ENCODE results near the gene COL23A1. TPM values are rescaled to one million over a fixed set of nuclear protein-coding genes. Genes with fewer than 3 reads are reported as not detected.
"Not testable (repeated sequence)": the region's sequence is repeated elsewhere in the genome, so short reads cannot be mapped to it uniquely, and the experiment has no call there.

COL23A1 gene
- total RNA-seq, 2 donors from 2014 or later = 0.44 to 0.86 TPM

DNA sequence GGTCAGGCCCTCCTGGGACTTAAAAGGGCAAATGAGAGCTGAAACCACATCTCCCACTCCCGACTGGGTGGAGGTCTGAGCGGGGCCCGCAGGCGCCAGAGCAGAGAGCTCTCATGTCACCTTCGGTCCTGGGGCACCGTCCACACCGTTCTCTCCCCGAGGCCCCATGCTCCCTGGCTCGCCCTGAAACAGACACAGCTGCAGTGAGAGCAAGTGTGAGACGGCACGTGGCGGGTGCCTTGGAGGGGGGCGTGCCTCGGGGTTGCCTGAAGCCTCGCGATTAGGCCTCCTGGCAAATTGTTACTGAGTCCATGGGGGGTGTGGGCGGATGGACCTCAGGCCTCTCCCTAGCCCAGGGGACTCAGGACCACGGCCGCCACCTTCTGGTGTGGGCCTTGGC lies 333.4 kb downstream of the COL23A1 start:
- H3K36me3 Mint-ChIP-seq (ENCODE audit: insufficient read depth in 2 of 2) = no peaks in the 10 kb centered on the region
- H3K27me3 Mint-ChIP-seq (ENCODE audit: low read depth) = no peaks in the 10 kb centered on the region
- H3K4me1 Mint-ChIP-seq (ENCODE audit: low read depth) = no peaks in the 10 kb centered on the region
- no peak for ATAC-seq (replicated peaks in 1 of 2)
- H3K9me3 Mint-ChIP-seq = no peaks in the 10 kb centered on the region
- DNase-seq = no peak
- no peak overlapping the region for H3K4me3 Mint-ChIP-seq
- no peak overlapping the region for H3K27ac Mint-ChIP-seq

GRCh38 chr5:178253632-178254031 lies 336.6 kb downstream of the COL23A1 start:
- not testable (repeated sequence) for H3K27me3 Mint-ChIP-seq (ENCODE audit: low read depth); H3K36me3 Mint-ChIP-seq (ENCODE audit: insufficient read depth in 2 of 2); H3K4me3 Mint-ChIP-seq; ATAC-seq (replicated peaks in 1 of 2); H3K9me3 Mint-ChIP-seq; H3K27ac Mint-ChIP-seq; DNase-seq
- peaks cover 12% of the 10 kb centered on the region for H3K4me1 Mint-ChIP-seq (ENCODE audit: low read depth)

DNA sequence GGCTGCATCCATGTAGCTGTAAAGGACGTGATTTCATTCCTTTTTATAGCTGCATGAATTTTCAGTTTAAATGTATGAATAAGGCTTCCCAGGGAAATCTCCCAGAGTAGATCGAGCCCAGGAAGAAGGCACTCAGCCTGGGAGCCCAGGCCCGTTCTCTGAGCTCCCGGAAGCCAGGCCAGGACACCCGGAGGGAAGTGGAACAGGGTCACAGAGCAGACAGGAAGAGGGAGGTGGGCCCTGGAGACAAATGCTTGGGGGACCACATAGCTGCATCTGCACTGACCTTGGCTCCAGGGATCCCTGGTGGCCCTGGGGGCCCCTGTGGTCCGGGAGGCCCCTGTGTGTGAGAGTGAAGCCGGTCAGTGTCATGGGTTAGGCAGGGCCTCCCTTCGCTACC lies 337.9 kb downstream of the COL23A1 start:
- peaks cover 18% of the 10 kb centered on the region for H3K4me1 Mint-ChIP-seq (ENCODE audit: low read depth)
- H3K36me3 Mint-ChIP-seq (ENCODE audit: insufficient read depth in 2 of 2) = no peaks in the 10 kb centered on the region
- no peaks in the 10 kb centered on the region for H3K9me3 Mint-ChIP-seq
- no peak overlapping the region for H3K27ac Mint-ChIP-seq
- ATAC-seq (replicated peaks in 1 of 2) = no peak
- DNase-seq = no peak
- H3K4me3 Mint-ChIP-seq = no peak overlapping the region
- no peaks in the 10 kb centered on the region for H3K27me3 Mint-ChIP-seq (ENCODE audit: low read depth)

- no peak overlapping the region for H3K4me3 Mint-ChIP-seq
- ATAC-seq (replicated peaks in 1 of 2) (no peak), DNase-seq (no peak)
- H3K27ac Mint-ChIP-seq = peak overlapping the region; percentile 48
- H3K36me3 Mint-ChIP-seq (ENCODE audit: insufficient read depth in 2 of 2) = no peaks in the 10 kb centered on the region
- H3K9me3 Mint-ChIP-seq = no peaks in the 10 kb centered on the region
- peaks cover 18% of the 10 kb centered on the region for H3K4me1 Mint-ChIP-seq (ENCODE audit: low read depth)
- no peaks in the 10 kb centered on the region for H3K27me3 Mint-ChIP-seq (ENCODE audit: low read depth)
Measured at GRCh38 chr5:178250263-178250662, 339.9 kb downstream of the COL23A1 start.

GRCh38 chr5:178249191-178249989 lies 340.8 kb downstream of the COL23A1 start:
- Mint-ChIP-seq H3K4me3 (peak overlapping the region; percentile 16 to 51), H3K27ac (peak overlapping the region; percentile 36), H3K36me3 (ENCODE audit: insufficient read depth in 2 of 2) (no peaks in the 10 kb centered on the region), H3K9me3 (no peaks in the 10 kb centered on the region), H3K4me1 (ENCODE audit: low read depth) (peaks cover 18% of the 10 kb centered on the region), H3K27me3 (ENCODE audit: low read depth) (no peaks in the 10 kb centered on the region)
- peak; percentile 76 to 84 for ATAC-seq (replicated peaks in 1 of 2)
- DNase-seq = peak; percentile 47 to 61

DNA sequence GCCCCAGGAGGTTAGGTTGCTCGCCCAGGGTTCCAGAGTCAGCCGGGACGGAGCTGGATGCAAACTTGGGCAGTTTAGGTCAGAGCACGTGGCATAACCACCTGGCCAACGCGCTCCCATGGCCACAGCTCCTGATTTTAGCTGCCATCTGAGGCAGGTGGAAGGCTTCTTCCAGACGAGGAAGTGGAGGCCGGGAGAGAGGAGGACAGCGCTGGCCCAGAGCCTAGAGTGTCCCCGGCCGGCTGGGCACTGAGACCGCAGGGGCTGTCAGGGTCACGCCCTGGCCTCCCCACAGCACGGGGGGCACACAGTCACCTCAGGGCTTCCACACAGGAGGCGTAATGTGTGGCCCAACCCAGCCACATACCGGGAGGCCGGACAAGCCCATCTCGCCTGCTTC lies 341.4 kb downstream of the COL23A1 start:
- H3K4me3 Mint-ChIP-seq = no peak overlapping the region
- H3K27me3 Mint-ChIP-seq (ENCODE audit: low read depth) = no peaks in the 10 kb centered on the region
- H3K4me1 Mint-ChIP-seq (ENCODE audit: low read depth) = peaks cover 18% of the 10 kb centered on the region
- ATAC-seq (replicated peaks in 1 of 2) (no peak), DNase-seq (no peak)
- no peaks in the 10 kb centered on the region for H3K36me3 Mint-ChIP-seq (ENCODE audit: insufficient read depth in 2 of 2)
- no peaks in the 10 kb centered on the region for H3K9me3 Mint-ChIP-seq
- no peak overlapping the region for H3K27ac Mint-ChIP-seq

GRCh38 chr5:178247481-178248456 lies 342.4 kb downstream of the COL23A1 start:
- DNase-seq = peak; percentile 45 to 64
- peaks cover 18% of the 10 kb centered on the region for H3K4me1 Mint-ChIP-seq (ENCODE audit: low read depth)
- H3K27ac Mint-ChIP-seq = no peak overlapping the region
- ATAC-seq (replicated peaks in 1 of 2) = peak; percentile 73 to 78
- no peaks in the 10 kb centered on the region for H3K27me3 Mint-ChIP-seq (ENCODE audit: low read depth)
- no peaks in the 10 kb centered on the region for H3K9me3 Mint-ChIP-seq
- H3K4me3 Mint-ChIP-seq = no peak overlapping the region
- H3K36me3 Mint-ChIP-seq (ENCODE audit: insufficient read depth in 2 of 2) = no peaks in the 10 kb centered on the region

- Mint-ChIP-seq H3K9me3 (no peaks in the 10 kb centered on the region), H3K4me3 (no peak overlapping the region), H3K27ac (no peak overlapping the region), H3K4me1 (ENCODE audit: low read depth) (peaks cover 18% of the 10 kb centered on the region), H3K27me3 (ENCODE audit: low read depth) (no peaks in the 10 kb centered on the region), H3K36me3 (ENCODE audit: insufficient read depth in 2 of 2) (no peaks in the 10 kb centered on the region)
- no peak for ATAC-seq (replicated peaks in 1 of 2)
- no peak for DNase-seq
Measured at GRCh38 chr5:178246624-178247279, 343.4 kb downstream of the COL23A1 start.

DNA sequence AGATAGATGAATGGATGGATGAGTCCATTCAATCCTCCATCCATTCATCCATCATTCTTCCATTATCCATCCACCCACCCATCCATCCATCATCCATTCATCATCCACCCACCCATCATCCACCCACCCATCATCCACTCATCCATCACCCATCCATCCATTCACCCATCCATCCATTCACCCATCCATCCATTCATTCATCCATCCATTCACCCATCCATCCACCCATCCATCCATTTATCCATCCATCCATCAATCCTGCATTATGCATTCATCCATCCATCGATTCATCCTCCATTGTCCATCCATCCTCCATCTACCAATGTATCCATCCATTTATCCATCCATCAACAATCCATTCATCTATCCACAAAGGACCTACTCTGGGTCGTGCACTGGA lies 344.8 kb downstream of the COL23A1 start:
- ATAC-seq (replicated peaks in 1 of 2) (no peak), DNase-seq (no peak)
- Mint-ChIP-seq H3K27ac (no peak overlapping the region), H3K36me3 (ENCODE audit: insufficient read depth in 2 of 2) (no peaks in the 10 kb centered on the region), H3K4me3 (no peak overlapping the region), H3K27me3 (ENCODE audit: low read depth) (no peaks in the 10 kb centered on the region), H3K9me3 (no peaks in the 10 kb centered on the region), H3K4me1 (ENCODE audit: low read depth) (peaks cover 27% of the 10 kb centered on the region)

DNA sequence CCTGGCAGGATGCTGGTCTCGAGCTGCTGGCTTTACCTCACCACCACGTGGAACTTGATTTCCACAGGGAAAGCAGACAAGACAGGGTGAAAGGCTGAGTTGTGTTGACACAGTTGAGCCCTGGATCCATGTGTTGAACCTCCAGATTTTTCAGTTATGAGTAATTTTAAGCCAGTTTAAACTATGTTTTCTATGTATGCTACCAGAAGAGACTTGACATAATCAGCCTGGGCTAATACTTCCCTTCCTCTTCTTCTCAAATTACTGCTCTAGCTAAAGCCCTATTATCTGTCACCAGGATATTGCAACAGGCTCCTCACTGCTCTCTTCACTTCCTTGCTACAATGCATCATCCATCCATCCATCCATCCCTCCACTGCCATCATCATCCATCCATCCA lies 345.6 kb downstream of the COL23A1 start:
- H3K4me1 Mint-ChIP-seq (ENCODE audit: low read depth) = peaks cover 30% of the 10 kb centered on the region
- H3K9me3 Mint-ChIP-seq = no peaks in the 10 kb centered on the region
- no peak overlapping the region for H3K27ac Mint-ChIP-seq
- no peaks in the 10 kb centered on the region for H3K27me3 Mint-ChIP-seq (ENCODE audit: low read depth)
- H3K4me3 Mint-ChIP-seq = no peak overlapping the region
- no peak for DNase-seq
- no peak for ATAC-seq (replicated peaks in 1 of 2)
- no peaks in the 10 kb centered on the region for H3K36me3 Mint-ChIP-seq (ENCODE audit: insufficient read depth in 2 of 2)

GRCh38 chr5:178242416-178242815 lies 347.8 kb downstream of the COL23A1 start:
- Mint-ChIP-seq H3K4me3 (peak overlapping the region in 1 of 2 donors; percentile 33), H3K36me3 (ENCODE audit: insufficient read depth in 2 of 2) (no peaks in the 10 kb centered on the region), H3K27ac (no peak overlapping the region), H3K9me3 (no peaks in the 10 kb centered on the region), H3K4me1 (ENCODE audit: low read depth) (peaks cover 29% of the 10 kb centered on the region), H3K27me3 (ENCODE audit: low read depth) (no peaks in the 10 kb centered on the region)
- DNase-seq (no peak), ATAC-seq (replicated peaks in 1 of 2) (no peak)

DNA sequence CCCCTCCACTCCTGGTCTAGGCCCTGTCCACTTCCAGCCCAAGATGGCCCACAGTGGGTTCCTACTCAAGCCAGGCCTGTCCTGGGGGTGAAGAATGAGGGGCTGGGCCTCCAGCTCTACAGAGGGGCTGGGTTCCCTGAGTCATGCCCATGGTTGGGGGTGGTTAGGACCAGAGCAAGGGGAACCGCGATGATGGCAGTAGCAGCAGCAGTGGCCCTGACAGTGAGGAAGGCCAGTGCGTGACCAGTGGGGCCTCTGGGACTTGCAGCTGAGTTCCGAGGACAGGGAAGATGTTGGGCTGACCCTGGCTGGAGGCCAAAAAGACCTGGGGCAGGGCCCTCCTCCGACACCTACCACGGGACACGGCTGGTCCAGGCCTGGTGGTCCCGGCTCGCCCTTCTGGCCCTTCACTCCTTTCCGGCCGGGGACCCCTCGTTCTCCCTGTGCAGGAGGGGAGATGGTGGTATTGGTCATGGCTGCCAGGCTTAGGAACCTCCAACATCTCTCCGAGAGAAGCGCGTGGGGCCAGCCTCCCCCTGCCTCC lies 348.4 kb downstream of the COL23A1 start:
- Mint-ChIP-seq H3K27ac (no peak overlapping the region), H3K4me1 (ENCODE audit: low read depth) (peaks cover 35% of the 10 kb centered on the region), H3K9me3 (no peaks in the 10 kb centered on the region), H3K27me3 (ENCODE audit: low read depth) (no peaks in the 10 kb centered on the region), H3K36me3 (ENCODE audit: insufficient read depth in 2 of 2) (no peaks in the 10 kb centered on the region), H3K4me3 (peak overlapping the region in 1 of 2 donors; percentile 72)
- ATAC-seq (replicated peaks in 1 of 2) (peak; percentile 25 to 38), DNase-seq (no peak)
